ENCODE results near the gene HS3ST6.
"Not testable (repeated sequence)": the region's sequence is repeated elsewhere in the genome, so short reads cannot be mapped to it uniquely, and the experiment has no call there.

HS3ST6 gene

DNA sequence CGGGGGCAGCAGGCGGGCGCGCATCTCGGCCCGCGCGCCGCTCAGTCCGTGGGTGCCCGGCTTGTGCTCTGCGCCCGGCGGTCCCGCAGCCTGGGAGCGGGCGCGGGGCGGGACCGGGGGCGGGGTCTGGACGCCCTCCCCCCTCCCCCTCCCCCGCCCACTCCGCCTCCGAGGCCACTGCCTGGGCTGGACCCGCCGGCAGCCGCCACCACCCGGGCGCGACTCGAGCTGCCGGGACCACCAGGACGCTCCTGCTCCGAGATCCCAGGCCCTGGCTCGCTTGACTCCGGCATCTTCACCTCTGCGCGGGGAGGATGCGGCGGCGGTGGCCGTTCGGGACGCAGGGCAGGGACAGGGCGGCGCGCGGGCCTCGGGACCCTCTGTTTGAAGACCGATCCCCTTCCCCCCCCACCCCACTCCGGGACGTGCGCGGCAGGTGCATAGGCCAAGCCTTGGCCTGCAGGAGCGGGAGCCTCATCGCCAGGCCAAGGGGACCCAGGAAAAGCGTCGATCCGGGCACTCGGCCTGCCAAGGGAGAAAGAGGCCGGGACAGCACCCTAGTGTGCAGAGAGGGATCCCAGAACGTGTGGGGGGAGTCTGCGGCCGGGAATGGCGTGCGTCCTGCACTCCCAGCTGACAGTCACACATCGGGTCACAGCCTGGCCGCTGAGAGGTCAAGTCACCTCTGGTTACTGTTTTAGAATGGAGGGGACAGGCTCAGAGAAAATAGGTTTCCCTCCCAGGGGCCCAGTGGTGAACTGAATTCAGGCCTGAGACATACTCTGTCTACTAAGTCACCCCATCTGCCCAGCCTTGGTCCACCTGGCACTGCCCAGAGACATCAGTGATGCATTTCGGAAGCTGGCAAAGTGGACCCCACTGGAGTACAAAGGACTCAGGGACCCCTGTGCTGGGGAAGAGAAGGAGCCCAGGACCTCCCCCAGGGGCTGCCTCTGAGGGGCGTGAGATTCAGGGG lies at the start of gene HS3ST6:
TSS of gene HS3ST6 (minus strand) at position 65 of the 976 bp plus-strand sequence. CDS start 92 bp downstream, outside the sequence.
- no peak for DNase-seq (ENCODE audit: low read depth)

DNA sequence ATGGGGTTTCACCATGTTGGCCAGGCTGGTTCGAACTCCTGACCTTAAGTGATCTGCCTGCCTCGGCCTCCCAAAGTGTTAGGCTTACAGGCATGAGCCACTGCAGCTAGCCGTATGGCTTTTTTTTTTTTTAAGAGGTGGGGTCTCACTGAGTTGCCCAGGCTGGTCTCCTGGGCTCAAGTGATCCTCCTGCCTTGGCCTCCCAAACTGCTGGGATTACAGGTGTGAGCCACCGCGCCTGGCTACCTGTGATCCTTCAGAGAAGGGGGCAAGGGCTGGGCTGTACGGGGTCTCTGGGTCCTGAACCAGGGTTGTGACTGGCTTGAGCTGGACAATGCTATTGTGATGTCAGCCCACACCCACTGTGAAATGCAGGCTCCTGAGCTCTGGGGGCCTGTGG lies 48.2 kb upstream of the HS3ST6 start, which contains the start of gene RNF151:
TSS of gene RNF151 (plus strand) at position 397 of the 400 bp plus-strand sequence. CDS start 26 bp downstream, outside the sequence.
- no peak for DNase-seq (ENCODE audit: low read depth)

DNA sequence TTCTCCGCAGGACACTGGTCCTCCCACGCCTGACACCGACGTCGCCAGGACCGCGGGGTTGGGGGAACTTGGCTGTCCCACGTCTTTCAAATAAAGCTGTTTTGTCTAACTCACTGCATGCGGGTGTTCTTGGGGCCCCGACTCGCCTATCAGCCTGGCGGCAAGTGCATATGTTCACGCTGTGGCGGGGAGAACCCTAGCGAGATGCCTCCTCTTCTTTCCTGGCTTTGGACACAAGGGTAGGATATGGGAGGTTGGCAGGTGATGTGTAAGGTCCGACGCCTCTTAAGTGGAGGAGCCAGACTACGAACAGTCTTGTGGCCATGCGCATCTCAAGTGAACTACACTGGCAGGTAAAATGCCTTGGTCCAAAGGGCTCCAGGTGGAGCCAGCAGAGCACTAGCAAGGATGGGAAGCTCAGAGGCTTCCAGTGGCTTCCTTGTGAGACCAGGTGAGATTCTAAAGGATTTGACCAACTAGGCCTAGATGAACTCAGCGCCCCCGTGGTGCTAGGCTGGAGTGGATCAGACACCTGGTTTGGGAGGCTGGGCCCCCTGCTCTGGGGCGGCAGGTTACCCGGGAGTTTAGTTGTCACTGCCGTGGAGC lies 47.3 kb upstream of the HS3ST6 start:
- no peak for DNase-seq (ENCODE audit: low read depth)

DNA sequence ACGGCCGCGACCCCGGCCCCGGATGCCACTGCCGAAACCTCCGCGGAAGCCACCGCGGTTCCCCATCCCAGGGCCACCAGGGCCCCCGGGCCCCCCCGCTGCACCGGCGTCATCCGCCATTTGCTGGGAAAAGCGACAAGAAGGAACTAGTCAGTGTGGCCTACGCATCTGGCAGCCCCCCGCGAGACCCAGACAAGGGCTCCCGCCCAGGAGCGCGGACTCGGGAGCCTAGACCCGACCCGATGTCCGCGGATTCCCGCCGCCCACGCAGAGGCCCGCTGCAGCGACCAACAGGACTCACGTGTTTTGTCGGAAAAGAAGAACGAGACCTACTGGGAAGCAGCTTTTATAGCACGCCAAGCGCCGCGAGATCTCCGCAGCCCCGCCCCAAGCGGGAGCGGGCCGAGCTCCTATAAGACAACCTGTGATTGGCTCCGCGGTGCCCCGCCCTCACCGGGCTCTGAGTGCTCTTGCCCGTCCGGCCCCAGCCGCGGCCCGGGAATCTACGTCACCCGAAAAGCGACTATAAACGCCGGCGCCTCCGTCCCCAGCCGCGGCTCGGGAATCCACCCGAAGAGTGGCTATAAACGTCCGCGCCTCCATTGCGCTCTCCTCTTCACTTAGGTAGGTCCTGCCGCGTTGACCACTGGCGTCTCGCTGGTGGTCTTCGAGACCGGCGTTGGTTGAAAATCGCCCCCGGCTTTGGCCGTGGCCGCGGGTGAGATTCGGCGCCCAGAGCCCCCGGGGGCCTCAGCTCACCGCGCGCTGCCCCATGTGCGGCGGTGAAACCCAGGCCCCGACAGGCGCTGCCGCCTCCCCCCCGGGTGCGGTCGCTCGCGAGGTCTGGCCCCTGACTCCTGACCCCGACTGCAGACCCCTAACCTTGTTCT lies 46.5 kb upstream of the HS3ST6 start, which contains the start of gene RPS2:
TSS of gene RPS2 (minus strand) at position 321 of the 890 bp plus-strand sequence. CDS start at position 120, 201 bp downstream.
- peak; percentile 96 for DNase-seq (ENCODE audit: low read depth)

DNA sequence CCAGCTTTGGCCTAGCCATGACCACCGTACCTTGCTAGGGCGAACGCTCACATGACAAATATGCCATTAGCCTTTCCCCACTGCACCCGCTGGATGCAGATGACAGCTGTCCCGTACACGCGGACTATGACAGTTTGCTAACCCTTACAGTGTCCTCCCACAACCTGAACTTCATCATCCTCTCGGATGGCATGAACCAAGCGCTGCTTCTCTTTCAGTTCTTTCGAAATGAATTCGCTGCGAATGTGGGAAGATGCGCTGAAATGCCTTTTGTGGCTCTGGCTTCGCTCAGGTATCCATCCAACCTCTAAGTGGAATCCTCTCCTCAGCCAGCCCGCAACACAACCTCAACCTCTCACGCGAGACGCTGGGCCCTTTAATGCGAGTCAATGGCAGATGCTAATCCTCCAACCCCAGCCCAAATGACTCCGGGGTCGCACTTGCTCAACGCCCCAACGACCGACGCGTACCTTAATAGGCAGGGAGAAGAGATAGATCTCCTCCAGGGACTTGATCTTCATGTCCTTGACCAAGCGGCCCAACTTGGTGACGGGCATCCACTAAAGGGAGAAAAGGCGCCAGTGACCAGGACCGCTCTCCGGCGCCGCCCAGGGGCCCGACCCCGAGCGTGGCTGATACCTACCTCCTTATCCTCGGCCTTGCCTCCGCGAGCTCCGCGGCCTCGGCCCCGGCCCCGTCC lies 45.7 kb upstream of the HS3ST6 start:
- DNase-seq (ENCODE audit: low read depth): no peak

DNA sequence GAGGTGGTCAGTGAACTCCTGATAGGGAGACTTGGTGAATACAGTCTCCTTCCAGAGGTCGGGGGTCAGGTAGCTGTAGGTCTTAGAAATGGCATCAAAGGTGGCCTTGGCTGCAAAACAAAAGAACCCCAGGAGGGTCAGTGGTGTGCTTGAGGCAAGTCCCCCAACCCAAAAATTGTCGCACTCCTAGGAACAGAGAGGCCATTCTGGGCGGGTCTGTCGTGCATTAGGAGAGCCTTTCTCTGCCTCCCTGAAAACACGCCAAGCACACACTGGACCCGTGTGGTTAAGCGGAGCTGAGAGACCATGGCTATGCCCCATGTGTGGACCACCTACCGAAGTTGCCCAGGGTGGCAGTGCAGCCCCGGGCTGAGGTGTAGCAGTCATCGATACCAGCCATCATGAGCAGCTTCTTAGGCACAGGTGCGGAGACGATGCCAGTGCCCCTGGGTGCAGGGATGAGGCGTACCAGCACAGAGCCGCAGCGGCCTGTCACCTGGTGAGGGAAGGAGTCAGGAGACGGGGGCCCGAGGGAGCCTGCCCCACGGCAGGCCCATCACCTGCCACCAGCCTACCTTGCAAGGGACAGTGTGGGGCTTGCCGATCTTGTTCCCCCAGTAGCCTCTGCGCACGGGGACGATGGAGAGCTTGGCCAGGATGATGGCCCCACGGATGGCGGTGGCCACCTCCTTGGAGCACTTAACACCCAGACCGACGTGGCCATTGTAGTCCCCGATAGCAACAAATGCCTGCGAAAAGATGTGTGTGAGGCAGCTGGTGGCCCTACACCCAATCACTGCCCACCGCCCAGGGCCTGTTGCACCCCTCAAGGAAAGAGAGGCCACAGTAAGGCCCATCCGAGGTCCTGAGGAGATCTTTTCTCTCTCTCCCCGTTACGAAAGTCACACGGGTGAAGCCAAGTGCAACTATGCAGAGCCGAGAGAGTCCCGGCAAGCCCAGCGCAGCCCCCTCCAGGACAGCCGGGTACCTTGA lies 44.2 kb upstream of the HS3ST6 start:
- not testable (repeated sequence) for DNase-seq (ENCODE audit: low read depth)

DNA sequence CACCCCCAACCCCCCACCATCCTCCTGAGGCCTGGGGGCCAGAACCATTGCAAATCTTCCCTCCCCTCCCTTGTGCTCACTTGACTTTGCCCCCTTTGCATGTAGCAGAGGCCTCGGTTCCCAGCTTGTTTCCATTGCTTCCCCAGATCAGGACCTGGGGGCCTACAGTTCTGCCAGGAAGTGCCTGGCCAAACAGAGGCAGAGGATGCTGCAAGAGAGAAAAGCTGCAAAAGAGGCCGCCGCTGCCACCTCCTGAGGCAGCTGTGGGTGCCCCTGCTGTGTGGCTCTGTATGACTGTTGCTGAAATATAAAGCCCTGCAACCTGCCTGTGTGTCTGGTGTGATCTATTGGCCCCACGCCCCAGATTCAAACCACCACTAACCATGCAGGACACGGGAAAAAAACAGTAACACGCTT lies 43.4 kb upstream of the HS3ST6 start:
- DNase-seq (ENCODE audit: low read depth): no peak

DNA sequence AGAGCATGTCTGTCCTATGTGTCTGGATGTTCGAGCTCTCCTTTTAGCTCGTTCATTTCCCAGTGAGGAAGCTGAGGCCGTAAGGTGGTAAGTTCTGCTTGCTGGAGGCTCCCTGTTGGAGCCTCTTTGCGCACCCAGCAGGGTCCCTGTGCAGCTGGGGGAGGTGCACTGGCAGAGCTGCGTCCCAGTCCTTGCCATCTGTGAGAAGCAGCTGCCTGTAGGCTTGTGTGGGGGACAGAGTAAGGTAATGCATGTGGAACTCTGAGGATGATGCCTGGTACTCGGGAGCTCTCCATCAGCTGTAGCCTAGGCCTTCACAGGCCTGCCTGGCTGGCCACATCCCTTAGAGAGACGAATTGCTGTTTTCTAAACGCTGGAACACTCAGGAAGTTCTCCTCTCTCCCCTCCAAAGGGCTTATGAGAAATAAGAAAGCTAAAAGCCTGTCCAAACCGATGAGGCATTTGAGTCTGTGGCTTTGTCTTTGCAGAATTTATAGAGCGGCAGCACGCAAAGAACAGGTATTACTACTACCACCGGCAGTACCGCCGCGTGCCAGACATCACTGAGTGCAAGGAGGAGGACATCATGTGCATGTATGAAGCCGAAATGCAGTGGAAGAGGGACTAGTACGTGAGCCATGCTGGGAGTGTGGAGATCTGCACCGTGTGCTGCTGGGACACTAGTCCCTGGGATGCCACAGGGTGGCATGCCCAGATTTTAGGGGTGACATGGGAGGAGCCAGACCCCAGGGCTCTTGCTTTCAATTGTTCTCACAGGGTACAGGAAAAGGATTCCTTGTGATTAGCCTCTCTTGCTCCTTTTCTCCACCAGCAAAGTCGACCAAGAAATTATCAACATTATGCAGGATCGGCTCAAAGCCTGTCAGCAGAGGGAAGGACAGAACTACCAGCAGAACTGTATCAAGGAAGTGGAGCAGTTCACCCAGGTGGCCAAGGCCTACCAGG lies 42.7 kb upstream of the HS3ST6 start:
- DNase-seq (ENCODE audit: low read depth): no peak

DNA sequence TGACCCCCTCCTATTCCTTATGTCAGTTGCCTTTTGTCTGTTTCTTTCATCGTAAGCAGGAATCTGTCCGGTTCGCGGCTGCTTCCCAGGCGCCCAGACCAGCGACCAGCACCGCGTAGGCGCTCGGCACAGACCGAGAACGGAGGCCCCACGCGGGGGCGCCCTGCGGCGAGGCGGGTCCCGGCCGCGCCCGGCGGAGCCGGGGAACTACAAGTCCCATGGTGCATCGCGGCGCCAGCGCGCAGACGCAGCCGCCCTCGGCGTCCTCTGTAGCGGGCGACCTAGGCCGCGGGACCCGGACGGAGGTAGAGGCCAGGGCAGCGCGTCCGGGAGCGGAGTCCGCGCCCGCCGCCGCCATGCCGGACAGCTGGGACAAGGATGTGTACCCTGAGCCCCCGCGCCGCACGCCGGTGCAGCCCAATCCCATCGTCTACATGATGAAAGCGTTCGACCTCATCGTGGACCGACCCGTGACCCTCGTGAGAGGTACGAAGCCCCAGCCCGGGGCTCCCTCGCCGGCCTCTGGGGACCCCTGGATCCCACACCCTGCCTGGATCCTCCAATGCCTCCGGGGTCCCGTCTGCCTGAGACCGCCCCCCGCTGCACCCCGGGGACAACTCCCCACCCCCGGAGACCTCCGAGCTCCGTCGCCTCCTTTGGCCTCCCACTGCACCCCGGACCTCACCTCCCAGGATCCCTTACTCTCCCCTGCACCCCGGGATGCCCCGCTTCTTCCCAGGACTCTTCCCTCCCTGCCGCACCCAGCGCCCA lies 41.2 kb upstream of the HS3ST6 start, which contains the start of gene NDUFB10:
TSS of gene NDUFB10 (plus strand) at position 270 of the 771 bp plus-strand sequence. CDS start at position 357, 87 bp downstream.
- peak; percentile 79 for DNase-seq (ENCODE audit: low read depth)

DNA sequence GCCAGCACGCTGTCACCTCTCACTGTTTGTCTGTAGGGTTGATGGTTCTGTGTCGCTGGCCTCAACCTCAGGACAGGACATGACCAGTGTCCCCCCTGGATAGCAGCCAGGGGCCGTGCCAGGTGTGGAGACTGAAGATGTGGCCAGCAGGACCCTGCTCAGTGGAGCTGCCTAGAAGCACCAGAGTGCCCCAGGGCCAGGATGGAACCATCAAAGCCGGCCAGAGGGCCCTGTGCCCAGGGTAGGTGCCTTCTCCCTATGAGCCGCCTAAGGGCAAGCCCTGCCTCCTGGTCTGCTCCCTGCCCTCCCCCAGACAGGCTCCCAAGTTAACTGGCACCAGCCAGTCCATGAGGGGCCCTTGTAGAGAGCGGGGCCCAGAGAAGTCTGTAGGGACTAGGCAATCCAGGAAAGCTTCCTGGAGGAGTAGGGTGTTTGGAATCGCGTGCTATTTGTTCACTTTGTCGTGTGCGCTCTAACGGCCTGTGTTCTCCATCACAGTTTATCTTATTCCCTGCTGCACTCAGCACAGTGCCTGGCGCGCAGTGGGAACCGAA lies 40.6 kb upstream of the HS3ST6 start:
- DNase-seq (ENCODE audit: low read depth): no peak

DNA sequence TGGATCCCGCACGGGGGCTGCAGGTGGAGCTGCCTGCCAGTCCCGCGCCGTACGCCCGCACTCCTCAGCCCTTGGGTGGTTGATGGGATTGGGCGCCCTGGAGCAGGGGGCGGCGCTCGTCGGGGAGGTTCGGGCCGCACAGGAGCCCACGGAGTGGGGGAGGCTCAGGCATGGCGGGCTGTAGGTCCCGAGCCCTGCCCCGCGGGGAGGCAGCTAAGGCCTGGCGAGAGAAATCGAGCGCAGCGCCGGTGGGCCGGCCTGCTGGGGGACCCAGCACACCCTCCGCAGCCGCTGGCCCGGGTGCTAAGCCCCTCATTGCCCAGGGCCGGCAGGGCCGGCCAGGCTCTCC lies 39.9 kb upstream of the HS3ST6 start:
- not testable (repeated sequence) for DNase-seq (ENCODE audit: low read depth)

DNA sequence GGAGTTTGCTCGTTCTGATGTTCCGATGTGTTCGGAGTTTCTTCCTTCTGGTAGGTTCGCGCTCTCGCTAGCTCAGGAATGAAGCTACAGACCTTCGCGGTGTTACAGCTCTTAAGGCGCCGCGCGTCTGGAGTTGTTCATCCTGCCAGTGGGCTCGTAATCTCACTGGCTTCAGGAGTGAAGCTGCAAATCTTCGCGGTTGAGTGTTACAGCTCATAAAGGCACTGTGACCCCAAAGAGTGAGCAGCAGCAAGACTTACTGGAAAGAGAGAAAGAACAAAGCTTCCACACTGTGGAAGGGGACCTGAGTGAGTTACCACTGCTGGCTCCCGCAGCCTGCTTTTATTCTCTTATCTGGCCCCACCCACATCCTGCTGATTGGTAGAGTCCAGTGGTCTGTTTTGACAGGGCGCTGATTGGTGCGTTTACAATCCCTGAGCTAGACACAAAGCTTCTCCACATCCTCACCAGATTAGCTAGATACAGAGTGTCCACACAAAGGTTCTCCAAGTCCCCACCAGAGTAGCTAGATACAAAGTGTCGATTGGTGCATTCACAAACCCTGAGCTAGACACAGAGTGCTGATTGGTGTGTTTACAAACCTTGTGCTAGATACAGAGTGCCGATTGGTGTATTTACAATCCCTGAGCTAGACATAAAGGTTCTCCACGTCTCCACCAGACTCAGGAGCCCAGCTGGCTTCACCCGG lies 39.4 kb upstream of the HS3ST6 start:
- not testable (repeated sequence) for DNase-seq (ENCODE audit: low read depth)

DNA sequence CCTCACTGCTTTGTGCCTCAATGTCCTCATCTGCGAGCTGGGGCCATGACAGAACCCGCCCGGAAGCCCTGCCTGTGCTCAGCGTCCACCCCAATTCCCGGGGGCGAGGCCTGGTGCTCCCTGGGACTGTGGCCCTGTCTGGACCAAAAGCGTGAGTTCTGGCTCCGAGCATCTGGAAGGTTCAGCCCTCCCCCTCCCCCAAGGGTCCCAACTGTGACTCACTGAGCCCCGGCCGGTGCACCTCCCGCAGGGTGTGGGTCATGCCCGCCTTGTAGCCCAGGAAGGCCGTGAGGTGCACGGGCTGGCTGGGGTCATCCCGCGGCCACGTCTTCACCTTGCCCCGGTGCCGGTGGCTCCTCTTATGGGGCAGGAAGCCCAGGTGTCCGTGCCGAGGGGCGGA lies 35.5 kb upstream of the HS3ST6 start:
- DNase-seq (ENCODE audit: low read depth): no peak

DNA sequence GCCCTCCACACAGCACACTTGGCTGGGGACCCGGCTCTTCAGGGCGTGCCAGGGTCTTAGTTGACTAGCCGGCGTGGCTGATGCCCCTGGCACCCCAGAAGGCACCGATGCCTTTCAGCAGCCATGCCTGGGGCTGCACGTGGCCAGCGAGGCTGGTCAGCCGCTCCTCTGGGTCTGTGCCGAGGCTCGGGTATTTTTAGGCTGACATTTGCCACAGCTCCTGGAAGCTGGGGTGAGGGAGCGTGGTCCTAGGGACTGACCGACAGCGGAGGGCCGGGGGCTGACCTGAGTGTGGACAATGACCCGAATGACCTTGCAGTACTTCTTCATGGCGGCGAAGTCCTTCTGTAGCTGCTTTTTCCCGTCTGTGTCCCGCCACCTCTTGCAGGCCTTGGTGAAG lies 32.3 kb upstream of the HS3ST6 start:
- DNase-seq (ENCODE audit: low read depth): no peak

DNA sequence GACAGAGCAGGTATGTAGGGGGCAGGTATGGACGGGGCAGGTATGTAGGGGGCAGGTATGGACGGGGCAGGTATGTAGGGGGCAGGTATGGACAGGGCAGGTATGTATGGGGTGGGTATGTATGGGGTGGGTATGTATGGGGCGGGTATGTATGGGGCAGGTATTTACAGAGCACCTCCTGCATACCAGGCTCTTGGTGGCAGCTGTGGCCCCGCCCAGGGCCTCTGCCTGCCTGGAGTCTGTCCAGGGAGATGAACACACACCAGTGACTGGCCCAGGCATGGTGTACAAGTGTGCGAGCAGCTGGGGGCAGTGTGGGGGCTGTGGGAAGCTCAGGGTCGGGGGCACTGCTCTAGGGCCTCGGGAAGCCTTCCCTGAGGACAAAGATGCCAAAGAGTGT lies 31.8 kb upstream of the HS3ST6 start:
- DNase-seq (ENCODE audit: low read depth): no peak

DNA sequence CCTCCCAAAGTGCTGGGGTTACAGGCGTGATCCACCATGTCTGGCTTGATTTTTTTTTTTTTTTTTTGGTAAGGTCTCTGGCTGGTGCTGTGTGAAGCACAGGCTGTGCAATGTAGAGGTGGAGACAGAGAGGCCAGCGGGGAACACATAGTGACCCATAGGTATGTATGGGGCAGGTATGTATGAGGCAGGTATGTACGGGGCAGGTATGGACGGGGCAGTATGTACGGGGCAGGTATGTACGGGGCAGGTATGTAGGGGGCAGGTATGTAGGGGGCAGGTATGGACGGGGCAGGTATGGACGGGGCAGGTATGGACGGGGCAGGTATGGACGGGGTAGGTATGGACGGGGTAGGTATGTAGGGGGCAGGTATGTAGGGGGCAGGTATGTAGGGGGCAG lies 31.3 kb upstream of the HS3ST6 start:
- DNase-seq (ENCODE audit: low read depth): no peak

DNA sequence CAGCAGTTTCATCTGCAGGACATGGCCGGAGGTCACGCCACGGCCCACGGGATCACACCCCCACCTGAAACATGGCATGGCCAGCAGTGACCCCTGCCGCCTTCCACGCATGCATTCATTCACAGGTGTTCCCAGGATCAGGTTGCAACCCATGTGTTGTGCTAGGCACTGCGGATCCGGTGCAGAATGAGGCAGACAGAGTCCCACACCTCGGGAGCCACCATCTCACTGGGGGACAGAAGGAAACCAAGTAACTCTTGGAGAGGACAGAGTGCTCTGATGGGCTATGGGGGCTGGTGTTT lies 29.1 kb upstream of the HS3ST6 start:
- no peak for DNase-seq (ENCODE audit: low read depth)
